H1 (cell line): ENCODE measurements around the gene ACP4. TPM values are rescaled to one million over a fixed set of nuclear protein-coding genes. Genes with fewer than 3 reads are reported as not detected.

Source experiments
- CTCF ChIA-PET: fragments of 300-600 bp; sonication (Branson Sonifier 250); formaldehyde crosslinking; loops from one replicate; lab custom pipeline; 2021; ENCODE audit not compliant: partially characterized antibody; lab: Charles Lee
- POLR2A ChIA-PET: fragments of 300-600 bp; sonication (Branson Sonifier 250); formaldehyde crosslinking; loops from one replicate; lab custom pipeline; 2021; ENCODE audit warnings: inconsistent platforms; ENCODE audit not compliant: partially characterized antibody; lab: Charles Lee
- DNase-seq, 2 experiments: peaks; one replicate each; pipeline versions ENCODE4 v3.0.0 to v3.0.0-alpha.2; 2010 to 2022; ENCODE audit warnings: low spot score in 2 of 2, low read depth in 1 of 2, mixed read lengths in 1 of 2
- FAIRE-seq: peaks from 2 replicates; lab custom pipeline; 2011; peaks lifted over from hg19 to GRCh38; lab: Jason Lieb, UNC
- H2AFZ ChIP-seq: 2 replicates; pipeline ENCODE4 v1.8.1; 2012; ENCODE audit warnings: low read length, inconsistent platforms
- H2AK5ac ChIP-seq: 2 replicates; pipeline ENCODE4 v1.6.1; 2013; ENCODE audit warnings: low read depth, low read length
- H2BK120ac ChIP-seq: replicated peaks from 2 replicates; pipeline ENCODE3; 2013; ENCODE audit warnings: low read depth, low read length, inconsistent platforms
- H2BK12ac ChIP-seq: 2 replicates; pipeline ENCODE4 v1.6.1; 2013; ENCODE audit warnings: low read depth, low read length
- H2BK15ac ChIP-seq: 2 replicates; pipeline ENCODE4 v1.6.1; 2013; ENCODE audit warnings: low read length
- H2BK20ac ChIP-seq: 2 replicates; pipeline ENCODE4 v1.6.1; 2013; ENCODE audit warnings: low read length
- H2BK5ac ChIP-seq: 2 replicates; pipeline ENCODE4 v1.6.1; 2013; ENCODE audit warnings: low read depth, low read length
- H3K14ac ChIP-seq: 2 replicates; pipeline ENCODE4 v1.6.1; 2013; ENCODE audit warnings: inconsistent platforms; ENCODE audit not compliant: insufficient read length
- H3K18ac ChIP-seq: 2 replicates; pipeline ENCODE4 v1.6.1; 2013; ENCODE audit warnings: low read length; ENCODE audit errors: extremely low read depth
- H3K23ac ChIP-seq: 2 replicates; pipeline ENCODE4 v1.6.1; 2013; ENCODE audit warnings: inconsistent platforms; ENCODE audit not compliant: insufficient read length
- H3K23me2 ChIP-seq: 2 replicates; pipeline ENCODE4 v1.6.1; 2013; ENCODE audit warnings: low read depth, low read length
- H3K27ac ChIP-seq: 2 replicates; pipeline ENCODE4 v1.6.1; 2011; ENCODE audit warnings: low read depth, low read length, inconsistent platforms
- H3K27me3 ChIP-seq, 4 experiments: replicated peaks in 1 of 4; 1 replicate in 1 of 4; 2 replicates in 3 of 4; pipeline versions ENCODE4 v1.6.1 to v1.8.1; 2011 to 2013; ENCODE audit warnings: low read length in 3 of 4, mild to moderate bottlenecking in 3 of 4, inconsistent platforms in 2 of 4, mixed read lengths in 2 of 4, moderate library complexity in 1 of 4; ENCODE audit not compliant: control insufficient read depth in 3 of 4, insufficient read depth in 3 of 4; ENCODE audit errors: extremely low read depth in 1 of 4
- H3K36me3 ChIP-seq, 4 experiments: 2 replicates each; pipeline versions ENCODE4 v1.6.1 to v1.8.1; 2011 to 2013; ENCODE audit warnings: mild to moderate bottlenecking in 4 of 4, low read length in 3 of 4, moderate library complexity in 2 of 4, control low read depth in 1 of 4, inconsistent platforms in 1 of 4; ENCODE audit not compliant: insufficient read depth in 4 of 4, control insufficient read depth in 2 of 4
- H3K4ac ChIP-seq: replicated peaks from 2 replicates; pipeline ENCODE3; 2013; ENCODE audit warnings: low read length, low read depth, mixed read lengths, inconsistent platforms; ENCODE audit not compliant: insufficient read length
- H3K4me1 ChIP-seq, 4 experiments: replicated peaks in 1 of 4; 1 replicate in 1 of 4; 2 replicates in 3 of 4; pipeline versions ENCODE4 v1.6.1 to v1.8.1; 2011 to 2013; ENCODE audit warnings: low read length in 3 of 4, inconsistent platforms in 2 of 4, mixed read lengths in 1 of 4; ENCODE audit not compliant: insufficient read depth in 4 of 4, control insufficient read depth in 3 of 4
- H3K4me2 ChIP-seq, 2 experiments: 2 replicates each; pipeline versions ENCODE4 v1.6.1 to v1.8.1; 2011 to 2013; ENCODE audit warnings: low read depth in 2 of 2, low read length in 2 of 2, control low read depth in 1 of 2, inconsistent platforms in 1 of 2, mild to moderate bottlenecking in 1 of 2; ENCODE audit not compliant: insufficient read depth in 1 of 2
- H3K4me3 ChIP-seq, 4 experiments: fragments of 200-600, 300-600 bp in 1 of 4; sonication (generic), shearing (Covaris generic), sonication (Bioruptor Twin) in 1 of 4; 2 replicates each; pipeline versions ENCODE4 v1.5.1 to v1.8.1; 2011 to 2016; ENCODE audit warnings: low read length in 4 of 4, low read depth in 3 of 4, control low read depth in 2 of 4, inconsistent platforms in 2 of 4, mild to moderate bottlenecking in 2 of 4, mixed read lengths in 1 of 4, moderate library complexity in 1 of 4; ENCODE audit not compliant: insufficient read depth in 2 of 4; ENCODE audit errors: extremely low read depth in 1 of 4
- H3K56ac ChIP-seq: replicated peaks from 2 replicates; pipeline ENCODE3; 2013; ENCODE audit warnings: low read depth, mild to moderate bottlenecking, mixed read lengths, low read length, inconsistent platforms; ENCODE audit not compliant: insufficient read length
- H3K79me1 ChIP-seq: 2 replicates; pipeline ENCODE4 v1.6.1; 2013; ENCODE audit warnings: low read depth, low read length, control low read depth
- H3K79me2 ChIP-seq, 2 experiments: 2 replicates each; pipeline versions ENCODE4 v1.6.1 to v1.8.1; 2012 to 2013; ENCODE audit warnings: low read length in 2 of 2, mild to moderate bottlenecking in 2 of 2, inconsistent platforms in 1 of 2; ENCODE audit not compliant: insufficient read depth in 2 of 2, control insufficient read depth in 1 of 2
- H3K9ac ChIP-seq, 4 experiments: replicated peaks in 1 of 4; 1 replicate in 1 of 4; 2 replicates in 3 of 4; pipeline versions ENCODE4 v1.6.1 to v1.8.1; 2011 to 2013; ENCODE audit warnings: low read depth in 3 of 4, low read length in 3 of 4, control low read depth in 2 of 4, mild to moderate bottlenecking in 2 of 4, moderate library complexity in 2 of 4, inconsistent platforms in 1 of 4; ENCODE audit errors: extremely low read depth in 1 of 4
- H3K9me3 ChIP-seq, 2 experiments: 2 replicates each; pipeline versions ENCODE4 v1.6.1 to v1.8.1; 2012 to 2013; ENCODE audit warnings: mild to moderate bottlenecking in 2 of 2, moderate library complexity in 2 of 2, control low read depth in 1 of 2, inconsistent platforms in 1 of 2, low read depth in 1 of 2, low read length in 1 of 2, mixed read lengths in 1 of 2; ENCODE audit not compliant: insufficient read depth in 2 of 2
- H4K20me1 ChIP-seq, 2 experiments: replicated peaks in 1 of 2; 2 replicates each; pipeline versions ENCODE3 to v1.8.1; 2011 to 2013; ENCODE audit warnings: inconsistent platforms in 2 of 2, low read length in 2 of 2, mild to moderate bottlenecking in 1 of 2; ENCODE audit not compliant: insufficient read depth in 2 of 2, control insufficient read depth in 1 of 2
- H4K5ac ChIP-seq: 2 replicates; pipeline ENCODE4 v1.6.1; 2013; ENCODE audit warnings: low read length, low read depth, mixed read lengths, inconsistent platforms; ENCODE audit not compliant: insufficient read length
- H4K8ac ChIP-seq: 2 replicates; pipeline ENCODE4 v1.8.0; 2013; ENCODE audit warnings: mild to moderate bottlenecking, moderate library complexity, low read length, inconsistent platforms; ENCODE audit not compliant: insufficient read depth; ENCODE audit errors: extremely low read depth
- H4K91ac ChIP-seq: replicated peaks from 2 replicates; pipeline ENCODE3; 2013; ENCODE audit warnings: low read length, mixed read lengths, inconsistent platforms; ENCODE audit not compliant: insufficient read length
- ASH2L ChIP-seq: fragments of 200-600, 300-600 bp; sonication (generic); IDR thresholded peaks from one replicate; pipeline ENCODE4 v1.7.1; 2017; ENCODE audit warnings: low read length
- TAF7 ChIP-seq: optimal IDR thresholded peaks from 2 replicates; pipeline ENCODE3; 2011; ENCODE audit warnings: low read depth, mild to moderate bottlenecking, inconsistent platforms, low read length, moderate library complexity, borderline replicate concordance
- WGBS, 2 experiments: shearing (Covaris generic) in 1 of 2; methylation state at CpG; one replicate each; pipeline versions ENCODE4 v1.1.6 to v1.1.7; 2013 to 2015; ENCODE audit warnings: low lambda C conversion rate in 2 of 2, mixed read lengths in 2 of 2, inconsistent platforms in 1 of 2, low coverage in 1 of 2, missing lambda C conversion rate in 1 of 2; ENCODE audit not compliant: insufficient replicate concordance in 2 of 2, insufficient coverage in 1 of 2, insufficient read length in 1 of 2; ENCODE audit errors: extremely low coverage in 1 of 2, missing lambda C conversion rate in 1 of 2; 5-methylcytosine and 5-hydroxymethylcytosine counted together
- polyA plus RNA-seq, 7 experiments: library from polyadenylated mRNA; depleted of rRNA in 3 of 7; stranded (reverse) in 5 of 7; unstranded in 2 of 7; fragments of >200 nt in 5 of 7; fragments of 200-250 nt in 2 of 7; gene quantifications; 1 replicate in 5 of 7; 2 replicates in 1 of 7; 4 replicates in 1 of 7; pipeline versions ENCODE4 v1.2.1 to v1.2.3, GENCODE V29; 2011 to 2013; ENCODE audit warnings: missing spikeins in 2 of 7, mixed read lengths in 2 of 7
- total RNA-seq: library from RNA; stranded (reverse); fragmentation: NEBNext Ultra II Directional; extraction: Animal tissue kit (Norgen Biotek cat#: 25700); gene quantifications from 2 replicates; pipeline ENCODE4 v1.2.1, GENCODE V29; 2021
- TF ChIP-seq, protein P1 (sequence below): IDR thresholded peaks from 2 replicates; pipeline ENCODE4 v1.6.1; 2011; ENCODE audit warnings: low read depth, mild to moderate bottlenecking, low read length; ENCODE audit not compliant: insufficient read depth

ACP4 gene
- total and polyA plus RNA-seq, 2 of the 8 experiments (the other 6 are each of a cell fraction or from before 2014, with no cell fraction given) = not detected

DNA sequence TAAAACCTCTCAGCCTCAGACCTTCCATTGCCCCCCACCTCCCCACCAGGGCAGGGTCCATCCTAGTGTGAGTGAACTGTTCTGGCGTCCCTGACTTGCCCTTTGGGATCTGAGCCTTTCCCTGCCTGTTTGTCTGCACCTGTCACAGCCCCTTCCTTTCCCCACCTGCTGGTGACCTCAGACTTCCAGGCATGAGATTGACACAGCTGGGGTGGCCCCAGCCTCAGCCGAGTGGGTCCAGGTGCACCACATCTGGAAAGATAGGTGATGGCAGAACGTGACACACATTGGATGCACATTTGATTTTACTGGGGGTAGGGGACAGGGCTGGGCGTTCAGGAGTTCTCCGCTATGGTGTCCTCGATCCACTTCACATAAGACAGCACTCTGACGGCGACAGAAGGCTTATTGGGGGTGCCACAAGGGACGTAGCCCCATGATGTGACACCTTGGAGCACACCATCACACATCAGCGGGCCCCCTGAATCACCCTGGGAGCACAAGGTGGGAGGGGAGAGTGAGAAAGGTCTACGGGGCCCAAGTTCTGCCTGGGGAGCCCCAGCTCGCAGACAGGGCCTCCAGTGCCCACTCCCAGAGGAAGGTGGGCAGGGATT is 28.8 kb downstream of the ACP4 start:
- H2AFZ ChIP-seq = no peak overlapping the region
- no peaks in the 10 kb centered on the region for H3K79me2 ChIP-seq
- no peaks in the 10 kb centered on the region for H3K36me3 ChIP-seq
- no peak overlapping the region for H2BK20ac ChIP-seq
- H3K27me3 ChIP-seq = peaks cover 9 to 37% (median 33%) of the 10 kb centered on the region in 4 experiments
- H3K4me3 ChIP-seq = peak overlapping the region in 1 of 4 experiments; percentile 83; a peak in 1 of 8 replicates
- no peak overlapping the region for H4K91ac ChIP-seq
- no peak overlapping the region for H2AK5ac ChIP-seq
- H3K9me3 ChIP-seq = no peaks in the 10 kb centered on the region
- CTCF ChIA-PET = interaction anchor here (1.7 to 2.1 kb wide), 2 partner anchors 11 to 103 kb away, joined by 5 to 6 read pairs; no protein-coding TSS in a partner anchor
- DNase-seq (no peak), FAIRE-seq (no peak)
- H3K9ac ChIP-seq = no peak overlapping the region
- H2BK12ac ChIP-seq = peak overlapping the region; percentile 50; the same call in 1 of the 2 replicates
- no peak overlapping the region for H3K18ac ChIP-seq
- TF ChIP-seq, protein P1, sequence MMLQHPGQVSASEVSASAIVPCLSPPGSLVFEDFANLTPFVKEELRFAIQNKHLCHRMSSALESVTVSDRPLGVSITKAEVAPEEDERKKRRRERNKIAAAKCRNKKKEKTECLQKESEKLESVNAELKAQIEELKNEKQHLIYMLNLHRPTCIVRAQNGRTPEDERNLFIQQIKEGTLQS = no peak
- TF ChIP-seq TAF7 (no peak), ASH2L (no peak)
- H2BK15ac ChIP-seq = no peak overlapping the region
- 89% methylated on average over 11 of the region's 12 CpGs; no CpG with 5 or more reads in 1 of the 2 experiments for WGBS, 2 experiments
- H4K8ac ChIP-seq = peak overlapping the region; percentile 29; the same call in 1 of the 2 replicates
- H3K4ac ChIP-seq = no peak overlapping the region
- no peak overlapping the region for H3K23ac ChIP-seq
- no peak overlapping the region for H3K14ac ChIP-seq
- peaks cover 5 to 26% (median 20%) of the 10 kb centered on the region in 4 experiments for H3K4me1 ChIP-seq
- H3K4me2 ChIP-seq = peak overlapping the region; percentile 81 to 94; a peak in 3 of 4 replicates
- H2BK120ac ChIP-seq = no peak overlapping the region
- no peak overlapping the region for H3K56ac ChIP-seq
- POLR2A ChIA-PET = interaction anchor here (1.6 to 14.4 kb wide), 2 partner anchors 13 to 21 kb away, joined by 6 to 275 read pairs; no protein-coding TSS in a partner anchor
- no peak overlapping the region for H3K27ac ChIP-seq
- H3K79me1 ChIP-seq = no peaks in the 10 kb centered on the region
- no peak overlapping the region for H4K5ac ChIP-seq
- H4K20me1 ChIP-seq = peaks cover 0 to 2% of the 10 kb centered on the region in 2 experiments
- H3K23me2 ChIP-seq = peaks cover 17% of the 10 kb centered on the region
- H2BK5ac ChIP-seq = no peak overlapping the region
